Naive thymus-derived CD4-positive, alpha-beta T cell (primary cell): ENCODE results near the gene HNF4A. TPM values are rescaled to one million over a fixed set of nuclear protein-coding genes. Genes with fewer than 3 reads are reported as not detected.

Source experiments
- ATAC-seq: fragments of 150-1000 bp; cut with Tn5 transposase; 2 replicates; pipeline ENCODE4 v1.10.0; 2021; ENCODE audit warnings: mild to moderate bottlenecking, moderate library complexity
- CTCF ChIA-PET: fragments of 350-600 bp; sonication (Branson Sonifier 250); formaldehyde crosslinking; loops from one replicate; lab custom pipeline; 2021; ENCODE audit warnings: antibody characterized with exemption; lab: Charles Lee
- POLR2A ChIA-PET: fragments of 350-600 bp; sonication (Branson Sonifier 250); formaldehyde crosslinking; loops from one replicate; lab custom pipeline; 2021; ENCODE audit warnings: antibody characterized with exemption, inconsistent platforms; lab: Charles Lee
- DNase-seq, 9 donors: peaks; one replicate each; pipeline versions ENCODE4 v3.0.0 to v3.0.0-alpha.2; 2020 to 2022; ENCODE audit warnings: mixed read lengths in 1 of 9
- H3K27ac ChIP-seq: one replicate; pipeline ENCODE4 v1.7.0; 2013; ENCODE audit warnings: mild to moderate bottlenecking, low read depth, low read length, moderate library complexity
- H3K27me3 ChIP-seq, 2 donors: one replicate each; pipeline ENCODE4 v1.7.0; 2013; ENCODE audit warnings: low read length in 2 of 2, mild to moderate bottlenecking in 2 of 2, moderate library complexity in 2 of 2; ENCODE audit not compliant: control insufficient read depth in 2 of 2, insufficient read depth in 2 of 2
- H3K36me3 ChIP-seq, 3 experiments: 1 replicate in 2 of 3; 2 replicates in 1 of 3; pipeline ENCODE4 v1.7.0; 2013; ENCODE audit warnings: low read length in 3 of 3, mild to moderate bottlenecking in 3 of 3, moderate library complexity in 1 of 3; ENCODE audit not compliant: insufficient read depth in 3 of 3, control insufficient read depth in 2 of 3
- H3K4me1 ChIP-seq, 2 donors: one replicate each; pipeline ENCODE4 v1.7.0; 2013; ENCODE audit warnings: low read length in 2 of 2, mild to moderate bottlenecking in 2 of 2, moderate library complexity in 1 of 2; ENCODE audit not compliant: control insufficient read depth in 2 of 2, insufficient read depth in 2 of 2
- H3K4me3 ChIP-seq: 2 replicates; pipeline ENCODE4 v1.7.0; 2013; ENCODE audit warnings: mild to moderate bottlenecking, low read length
- H3K9me3 ChIP-seq, 3 experiments: 1 replicate in 2 of 3; 2 replicates in 1 of 3; pipeline ENCODE4 v1.7.0; 2013; ENCODE audit warnings: low read length in 3 of 3; ENCODE audit not compliant: control insufficient read depth in 2 of 3
- H3K27ac Mint-ChIP-seq, 9 donors: one replicate each; pipeline ENCODE4 v1.8.0; 2020 to 2022; ENCODE audit warnings: mixed read lengths in 9 of 9, mild to moderate bottlenecking in 8 of 9, moderate library complexity in 5 of 9, inconsistent platforms in 2 of 9
- H3K27me3 Mint-ChIP-seq, 5 donors: one replicate each; pipeline ENCODE4 v1.8.0; 2021 to 2022; ENCODE audit warnings: mixed read lengths in 5 of 5, mild to moderate bottlenecking in 1 of 5
- H3K36me3 Mint-ChIP-seq, 5 donors: one replicate each; pipeline ENCODE4 v1.8.0; 2020 to 2022; ENCODE audit warnings: mixed read lengths in 5 of 5, mild to moderate bottlenecking in 3 of 5, inconsistent platforms in 1 of 5
- H3K4me1 Mint-ChIP-seq, 7 donors: one replicate each; pipeline ENCODE4 v1.8.0; 2020 to 2022; ENCODE audit warnings: mixed read lengths in 7 of 7, mild to moderate bottlenecking in 3 of 7, inconsistent platforms in 1 of 7
- H3K4me3 Mint-ChIP-seq, 10 donors: one replicate each; pipeline ENCODE4 v1.8.0; 2020 to 2022; ENCODE audit warnings: mild to moderate bottlenecking in 10 of 10, mixed read lengths in 10 of 10, moderate library complexity in 6 of 10, inconsistent platforms in 2 of 10
- H3K9me3 Mint-ChIP-seq, 11 donors: one replicate each; pipeline ENCODE4 v1.8.0; 2020 to 2022; ENCODE audit warnings: mixed read lengths in 11 of 11, mild to moderate bottlenecking in 4 of 11, inconsistent platforms in 1 of 11, moderate library complexity in 1 of 11
- intact Hi-C, 2 donors: fragments of 100-400 bp; cut with micrococcal nuclease; formaldehyde crosslinking; loops; one replicate each; pipeline ENCODE4 v1.15.1; 2023
- polyA plus RNA-seq, 2 donors: library from polyadenylated mRNA; unstranded; fragments of 300-500 nt; fragmentation: Illumina TruSeq; gene quantifications; one replicate each; pipeline ENCODE4 v1.2.3, GENCODE V29; 2021
- total RNA-seq, 6 experiments: library from RNA in 5 of 6; stranded (reverse) in 5 of 6; gene quantifications; 1 replicate in 5 of 6; 2 replicates in 1 of 6; pipeline ENCODE4 v1.2.3 and lab custom pipeline; 2021 to 2026

Gene HNF4A
- total and polyA plus RNA-seq, 7 experiments from 2014 or later: not detected

DNA sequence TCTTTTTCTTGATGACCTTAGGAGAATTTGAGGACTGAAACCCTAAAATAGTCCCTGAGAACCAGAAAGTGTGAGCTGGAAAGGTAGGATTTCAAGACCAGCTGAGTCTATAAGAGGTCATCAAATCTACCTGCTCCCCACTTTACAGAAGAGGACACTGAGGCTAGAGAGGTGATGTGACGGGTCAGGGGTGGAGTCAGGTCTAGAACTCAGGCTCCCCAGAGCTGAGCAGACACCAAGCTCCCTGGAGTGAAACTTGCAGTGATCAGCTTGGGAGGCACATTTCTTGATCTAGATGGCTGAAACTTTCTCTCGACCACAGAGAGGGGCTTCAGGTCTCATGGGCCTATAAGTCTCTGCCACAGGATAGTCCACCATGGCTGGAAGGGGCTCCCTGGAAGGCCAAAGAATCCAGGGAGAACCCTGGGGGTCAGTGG lies 55.1 kb downstream of the HNF4A start:
- H3K4me1 Mint-ChIP-seq: peaks cover 0 to 5% (median 0%) of the 10 kb centered on the region in 7 donors
- intact Hi-C loops: no loop called here

DNA sequence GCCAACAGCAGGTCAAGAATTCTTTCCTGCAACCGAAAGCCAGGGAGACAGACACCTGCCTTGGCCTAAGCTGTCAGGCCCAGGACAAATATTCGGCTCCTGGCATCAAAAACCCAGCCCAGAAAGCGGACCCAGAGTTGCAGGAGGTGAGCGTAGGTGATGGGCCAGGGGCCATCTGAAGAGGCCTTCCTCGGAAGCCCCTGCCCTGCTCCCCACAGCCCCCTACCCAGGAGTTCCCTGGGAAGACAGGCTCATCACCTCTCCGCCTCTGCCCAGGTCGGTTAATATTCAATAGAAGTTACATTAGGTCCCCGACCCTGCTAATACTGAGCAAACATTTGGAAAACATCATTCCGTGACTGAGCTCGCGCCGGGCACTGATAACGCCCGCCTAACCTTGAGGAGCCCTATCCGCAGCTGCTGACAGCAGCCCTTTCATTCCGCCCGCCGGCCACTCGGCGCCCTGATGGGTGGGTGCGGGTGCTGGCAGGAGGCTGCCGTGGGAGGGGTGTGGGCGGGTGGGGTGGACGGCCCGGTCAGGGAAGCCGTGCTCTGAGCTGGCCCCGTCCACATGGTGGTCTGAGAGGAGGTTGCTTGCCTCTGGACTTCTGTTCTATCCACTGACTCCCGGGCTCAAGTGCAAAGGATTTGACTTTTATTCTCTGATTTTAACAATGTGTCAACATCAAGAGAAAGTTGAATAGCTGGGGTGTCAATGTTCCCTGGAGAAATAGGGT lies 55.7 kb downstream of the HNF4A start:
- H3K36me3 ChIP-seq: no peaks in the 10 kb centered on the region
- intact Hi-C loops: no loop called here
- Mint-ChIP-seq H3K36me3 (no peaks in the 10 kb centered on the region), H3K4me3 (no peak overlapping the region), H3K27ac (no peak overlapping the region), H3K9me3 (peaks cover 0 to 1% (median 0%) of the 10 kb centered on the region in 11 donors), H3K27me3 (peaks cover 0 to 16% (median 14%) of the 10 kb centered on the region in 5 donors), H3K4me1 (peaks cover 0 to 5% (median 0%) of the 10 kb centered on the region in 7 donors)
- no peak for DNase-seq
- CTCF ChIA-PET: no interaction called here
- no peaks in the 10 kb centered on the region for H3K9me3 ChIP-seq
- H3K27me3 ChIP-seq: no peaks in the 10 kb centered on the region
- no peak overlapping the region for H3K27ac ChIP-seq
- no peak for ATAC-seq
- no peaks in the 10 kb centered on the region for H3K4me1 ChIP-seq
- H3K4me3 ChIP-seq: no peak overlapping the region
- POLR2A ChIA-PET: no interaction called here

More for the DNA sequence above, 55.1 kb downstream of the HNF4A start:
- Histone ChIP-seq H3K4me3 (no peak overlapping the region), H3K36me3 (no peaks in the 10 kb centered on the region), H3K27me3 (no peaks in the 10 kb centered on the region), H3K4me1 (no peaks in the 10 kb centered on the region), H3K27ac (no peak overlapping the region), H3K9me3 (no peaks in the 10 kb centered on the region)
- POLR2A ChIA-PET: no interaction called here
- Mint-ChIP-seq H3K36me3 (no peaks in the 10 kb centered on the region), H3K9me3 (peaks cover 0 to 1% (median 0%) of the 10 kb centered on the region in 11 donors), H3K27ac (no peak overlapping the region), H3K27me3 (peaks cover 0 to 16% (median 14%) of the 10 kb centered on the region in 5 donors), H3K4me3 (no peak overlapping the region)
- no peak for ATAC-seq
- CTCF ChIA-PET: no interaction called here
- DNase-seq: no peak

DNA sequence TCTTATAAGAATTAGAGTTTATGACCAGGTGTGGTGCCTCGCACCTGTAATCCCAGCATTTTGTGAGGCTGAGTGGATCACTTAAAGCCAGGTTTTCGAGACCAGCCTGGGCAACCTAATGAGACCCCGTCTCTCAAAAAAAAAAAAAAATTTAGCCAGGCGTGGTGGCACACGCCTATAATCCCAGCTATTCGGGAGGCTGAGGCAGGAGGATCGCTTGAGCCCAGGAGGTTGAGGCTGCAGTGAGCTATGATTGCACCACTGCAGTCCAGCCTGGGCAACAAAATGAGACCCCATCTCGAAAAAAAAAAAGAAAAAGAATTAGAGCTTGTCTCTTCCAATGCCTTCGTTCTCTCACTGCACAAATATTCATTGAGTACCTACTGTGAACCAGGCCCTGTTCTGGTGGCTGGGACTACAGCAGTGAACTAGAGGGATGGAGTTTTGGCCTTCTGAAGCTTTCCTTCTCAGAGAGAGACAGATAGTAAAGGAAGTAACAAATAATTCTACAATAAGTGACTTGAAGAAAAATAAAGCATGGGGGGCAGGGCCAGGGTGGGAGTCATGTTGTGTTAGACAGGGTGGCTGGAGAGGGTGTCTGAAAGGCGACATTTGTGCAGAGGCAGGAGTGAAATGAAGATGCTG lies 56.4 kb downstream of the HNF4A start:
- H3K4me1 Mint-ChIP-seq: peaks cover 0 to 5% (median 0%) of the 10 kb centered on the region in 7 donors
- POLR2A ChIA-PET: no interaction called here
- peaks cover 0 to 19% (median 14%) of the 10 kb centered on the region in 5 donors for H3K27me3 Mint-ChIP-seq
- H3K4me3 Mint-ChIP-seq: no peak overlapping the region
- no peak overlapping the region for H3K27ac ChIP-seq
- H3K4me1 ChIP-seq: no peaks in the 10 kb centered on the region
- CTCF ChIA-PET: no interaction called here
- H3K27me3 ChIP-seq: no peaks in the 10 kb centered on the region
- no peak overlapping the region for H3K27ac Mint-ChIP-seq
- H3K9me3 ChIP-seq: no peaks in the 10 kb centered on the region
- no peaks in the 10 kb centered on the region for H3K36me3 ChIP-seq
- no peak for DNase-seq
- H3K4me3 ChIP-seq: no peak overlapping the region
- H3K9me3 Mint-ChIP-seq: peaks cover 0 to 1% (median 0%) of the 10 kb centered on the region in 11 donors
- intact Hi-C loops: no loop called here
- no peak for ATAC-seq
- no peaks in the 10 kb centered on the region for H3K36me3 Mint-ChIP-seq

DNA sequence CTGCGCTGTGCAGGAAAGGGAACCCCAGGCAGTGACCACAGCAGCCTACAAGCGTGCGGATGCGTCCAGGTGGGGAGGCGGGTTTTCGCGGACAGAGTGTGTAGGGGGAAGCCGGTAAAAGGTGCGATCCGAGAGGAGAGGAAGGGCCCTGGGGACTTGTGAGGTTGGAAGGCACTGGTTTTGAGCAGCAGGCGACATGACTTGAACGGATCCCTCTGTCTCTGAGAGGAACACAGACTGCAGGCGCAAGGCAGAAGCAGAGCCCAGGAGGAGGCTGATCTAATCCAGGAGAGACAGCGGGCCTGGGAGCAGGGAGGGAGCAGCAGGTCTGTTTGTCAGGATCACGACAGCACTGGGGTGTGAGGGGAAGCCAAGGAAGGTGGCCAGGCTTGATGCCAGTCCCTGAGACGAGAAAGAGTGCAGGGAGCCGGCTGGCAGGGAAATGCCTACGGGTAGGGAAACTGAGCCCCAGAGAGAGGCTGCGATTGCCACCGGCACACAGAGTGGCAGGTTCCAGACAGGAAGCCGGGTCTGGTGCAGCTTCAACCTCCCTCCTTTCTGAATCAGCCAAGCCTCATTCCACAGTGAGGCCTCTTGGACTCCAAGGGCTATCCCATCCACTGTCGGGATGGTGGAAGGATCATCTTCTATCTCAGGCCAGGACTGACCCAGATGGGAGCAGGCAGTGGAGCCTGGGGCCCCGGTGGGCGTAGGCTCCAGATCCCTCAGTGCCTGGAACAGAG lies 57.1 kb downstream of the HNF4A start:
- Histone ChIP-seq H3K27me3 (no peaks in the 10 kb centered on the region), H3K4me3 (no peak overlapping the region), H3K27ac (no peak overlapping the region), H3K9me3 (no peaks in the 10 kb centered on the region), H3K4me1 (no peaks in the 10 kb centered on the region), H3K36me3 (no peaks in the 10 kb centered on the region)
- intact Hi-C loops: no loop called here
- Mint-ChIP-seq H3K36me3 (no peaks in the 10 kb centered on the region), H3K4me1 (peaks cover 0 to 5% (median 0%) of the 10 kb centered on the region in 7 donors), H3K4me3 (no peak overlapping the region), H3K27me3 (peaks cover 0 to 20% (median 14%) of the 10 kb centered on the region in 5 donors), H3K9me3 (peaks cover 0 to 1% (median 0%) of the 10 kb centered on the region in 11 donors), H3K27ac (no peak overlapping the region)
- ChIA-PET POLR2A (no interaction called here), CTCF (interaction anchor here (0.8 kb wide), 1 partner anchor 16 kb away, joined by 3 read pairs; no protein-coding TSS in a partner anchor)
- DNase-seq: no peak
- no peak for ATAC-seq

DNA sequence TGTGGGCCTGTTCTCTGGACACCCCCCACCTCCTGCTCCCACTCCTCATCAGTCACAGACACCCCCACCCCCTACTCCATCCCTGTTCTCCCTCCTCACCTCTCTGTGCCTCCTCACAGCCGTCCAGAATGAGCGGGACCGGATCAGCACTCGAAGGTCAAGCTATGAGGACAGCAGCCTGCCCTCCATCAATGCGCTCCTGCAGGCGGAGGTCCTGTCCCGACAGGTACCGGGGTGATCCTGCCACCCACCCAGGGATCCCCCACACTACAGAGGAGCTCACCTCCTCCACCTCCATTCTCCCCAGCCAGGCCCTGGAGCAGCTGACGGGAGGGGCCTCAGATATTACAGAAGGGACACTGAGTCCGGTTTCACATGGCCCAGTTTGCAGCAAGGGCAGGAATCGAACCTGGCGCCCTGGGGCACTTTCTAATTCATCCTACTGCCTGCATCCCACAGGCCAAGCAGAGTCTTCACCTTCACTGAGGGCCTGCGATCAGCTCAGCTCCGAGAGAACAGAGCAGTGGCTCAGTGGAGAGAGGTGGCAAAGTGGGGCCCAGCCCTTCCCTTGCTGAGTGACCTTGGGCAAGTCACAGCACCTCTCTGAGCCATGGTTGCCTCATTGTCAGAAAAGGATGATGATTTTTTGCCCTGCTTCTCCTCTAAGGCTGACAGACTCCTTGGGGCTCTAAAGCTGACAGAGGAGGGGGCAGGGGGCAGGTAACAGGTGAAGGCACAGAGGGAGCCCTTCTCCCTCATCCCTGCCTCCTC lies 58.3 kb downstream of the HNF4A start:
- H3K9me3 ChIP-seq: no peaks in the 10 kb centered on the region
- CTCF ChIA-PET: interaction anchor here (0.9 kb wide), 1 partner anchor 619 kb away, joined by 3 read pairs; no protein-coding TSS in a partner anchor

DNA sequence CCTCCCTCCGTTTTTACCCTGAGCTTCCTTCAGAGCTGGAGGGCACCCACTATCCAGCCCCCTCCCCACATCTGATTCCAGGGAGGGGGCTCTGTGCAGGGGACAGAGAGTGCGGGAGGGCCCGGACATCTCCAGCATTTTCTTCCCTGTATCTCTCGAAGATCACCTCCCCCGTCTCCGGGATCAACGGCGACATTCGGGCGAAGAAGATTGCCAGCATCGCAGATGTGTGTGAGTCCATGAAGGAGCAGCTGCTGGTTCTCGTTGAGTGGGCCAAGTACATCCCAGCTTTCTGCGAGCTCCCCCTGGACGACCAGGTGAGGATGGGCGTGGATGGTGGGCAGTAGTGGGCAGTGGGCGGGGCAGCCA lies 58.8 kb downstream of the HNF4A start:
- ChIA-PET POLR2A (no interaction called here), CTCF (no interaction called here)
- Mint-ChIP-seq H3K27ac (no peak overlapping the region), H3K9me3 (peaks cover 0 to 1% (median 0%) of the 10 kb centered on the region in 11 donors), H3K4me1 (peaks cover 0 to 5% (median 0%) of the 10 kb centered on the region in 7 donors), H3K4me3 (no peak overlapping the region), H3K36me3 (no peaks in the 10 kb centered on the region), H3K27me3 (peaks cover 0 to 20% (median 14%) of the 10 kb centered on the region in 5 donors)
- DNase-seq (no peak), ATAC-seq (no peak)
- intact Hi-C loops: no loop called here
- Histone ChIP-seq H3K36me3 (no peaks in the 10 kb centered on the region), H3K9me3 (no peaks in the 10 kb centered on the region), H3K27me3 (no peaks in the 10 kb centered on the region), H3K4me1 (no peaks in the 10 kb centered on the region), H3K4me3 (no peak overlapping the region), H3K27ac (no peak overlapping the region)

More for the DNA sequence above, 58.3 kb downstream of the HNF4A start:
- Mint-ChIP-seq H3K9me3 (peaks cover 0 to 1% (median 0%) of the 10 kb centered on the region in 11 donors), H3K36me3 (no peaks in the 10 kb centered on the region), H3K27me3 (peaks cover 0 to 20% (median 14%) of the 10 kb centered on the region in 5 donors), H3K4me1 (peaks cover 0 to 5% (median 0%) of the 10 kb centered on the region in 7 donors), H3K27ac (no peak overlapping the region), H3K4me3 (no peak overlapping the region)
- POLR2A ChIA-PET: no interaction called here
- intact Hi-C loops: no loop called here
- ATAC-seq (no peak), DNase-seq (no peak)
- Histone ChIP-seq H3K4me1 (no peaks in the 10 kb centered on the region), H3K4me3 (no peak overlapping the region), H3K36me3 (no peaks in the 10 kb centered on the region), H3K27me3 (no peaks in the 10 kb centered on the region), H3K27ac (no peak overlapping the region)
